HG03521 (cell line): Measurements from ENCODE around the gene GBA2.

Source experiments
- ATAC-seq: cut with Tn5 transposase; IDR thresholded peaks from one replicate; pipeline ENCODE4 v1.9.1; 2021; ENCODE audit warnings: mild to moderate bottlenecking, moderate library complexity; ENCODE audit not compliant: unreplicated experiment

GBA2 gene

DNA sequence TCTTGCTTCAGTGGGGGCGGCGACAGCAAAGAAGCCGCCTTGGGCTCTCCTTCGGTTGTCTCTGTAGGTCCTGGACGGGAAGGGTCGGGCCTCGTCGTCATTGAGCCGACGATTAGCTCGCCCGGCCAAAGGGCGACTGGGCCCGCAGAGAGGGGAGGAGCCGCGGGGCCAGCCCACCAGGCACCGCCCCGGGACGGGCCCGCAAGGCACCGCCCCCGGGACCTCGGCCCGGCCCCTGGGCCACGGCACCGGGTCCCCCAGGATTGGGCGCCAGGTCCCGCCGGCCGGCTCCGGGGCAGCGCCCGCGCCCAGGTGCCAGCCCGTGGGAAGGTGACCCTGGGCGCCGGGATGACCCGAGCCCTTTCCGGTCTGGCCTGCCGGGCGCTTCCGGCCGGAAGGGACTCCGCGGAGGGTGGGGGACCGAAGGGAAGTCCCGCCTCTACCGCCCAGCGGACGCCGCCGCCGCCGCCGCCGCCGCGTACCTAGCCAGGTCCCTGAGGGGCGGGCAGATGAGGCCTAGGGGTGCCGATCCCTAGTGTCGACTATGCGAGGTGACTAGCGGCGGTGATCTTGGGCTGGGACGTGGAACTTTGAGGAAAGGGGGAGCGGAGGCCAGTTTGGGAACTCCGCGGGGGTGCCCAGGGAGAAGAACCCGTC lies at the start of gene GBA2, which contains the start of gene RGP1:
TSS of gene GBA2 (minus strand) at position 371 of the 657 bp plus-strand sequence. CDS start 524 bp downstream, outside the sequence.
TSS of gene RGP1 (plus strand) at position 430 of the 657 bp plus-strand sequence. CDS start 469 bp downstream, outside the sequence.
- peak; percentile 78 for ATAC-seq

DNA sequence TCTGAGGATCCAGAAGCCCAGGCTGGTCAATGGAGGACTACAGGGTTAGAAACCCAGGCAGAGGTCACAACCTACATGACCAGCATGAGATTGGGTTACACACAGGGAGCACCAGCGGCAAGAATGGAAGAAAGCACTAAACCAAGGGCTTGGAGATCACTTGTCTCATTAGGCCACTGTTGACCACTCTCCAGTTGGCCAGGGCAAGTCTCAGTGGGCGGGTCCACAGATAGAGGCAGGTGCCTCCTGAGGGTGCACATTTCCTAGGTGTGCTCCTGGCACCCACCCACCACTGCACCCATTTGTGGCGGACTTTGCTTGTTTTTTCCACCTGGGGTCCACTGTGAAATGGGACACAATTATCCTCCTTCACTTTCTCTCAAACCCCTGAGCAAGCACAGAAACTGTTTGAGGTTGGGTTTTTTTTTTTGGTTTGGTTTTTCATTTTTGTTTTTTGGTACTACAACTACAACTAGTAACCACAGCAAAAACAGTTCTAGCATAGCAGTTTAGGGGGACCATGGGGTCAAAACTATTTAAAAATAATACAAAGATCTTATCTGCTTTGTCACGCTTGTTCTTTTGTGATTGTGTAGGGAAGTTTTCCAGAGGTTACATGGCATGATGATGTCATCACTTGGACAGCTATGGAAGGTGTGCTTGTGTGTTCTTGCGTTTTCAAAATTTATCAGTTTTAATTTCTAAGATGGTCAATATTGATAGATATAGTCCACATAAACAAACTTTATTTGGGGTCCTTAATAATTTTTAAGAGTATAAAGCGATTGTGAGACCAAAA lies 48.5 kb upstream of the GBA2 start:
- no peak for ATAC-seq

DNA sequence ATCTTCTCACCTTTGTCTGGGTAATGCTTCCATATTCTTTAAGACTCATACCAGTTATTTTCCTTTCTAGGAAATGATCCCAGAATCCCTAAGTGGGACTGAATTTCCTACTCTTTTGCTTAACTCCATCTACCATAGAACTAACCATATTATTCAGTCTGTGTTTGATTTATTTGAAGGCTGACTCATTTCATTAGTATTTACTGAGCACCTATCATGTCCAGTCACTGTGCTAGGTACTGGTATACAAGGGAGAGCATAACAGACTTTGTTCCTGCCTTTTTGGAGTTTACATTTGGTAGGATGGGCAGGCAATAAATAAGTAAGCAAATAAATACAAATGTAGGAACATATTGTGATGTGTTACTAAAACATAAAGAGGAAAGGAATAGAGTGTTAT lies 46.7 kb upstream of the GBA2 start:
- ATAC-seq, result no peak

DNA sequence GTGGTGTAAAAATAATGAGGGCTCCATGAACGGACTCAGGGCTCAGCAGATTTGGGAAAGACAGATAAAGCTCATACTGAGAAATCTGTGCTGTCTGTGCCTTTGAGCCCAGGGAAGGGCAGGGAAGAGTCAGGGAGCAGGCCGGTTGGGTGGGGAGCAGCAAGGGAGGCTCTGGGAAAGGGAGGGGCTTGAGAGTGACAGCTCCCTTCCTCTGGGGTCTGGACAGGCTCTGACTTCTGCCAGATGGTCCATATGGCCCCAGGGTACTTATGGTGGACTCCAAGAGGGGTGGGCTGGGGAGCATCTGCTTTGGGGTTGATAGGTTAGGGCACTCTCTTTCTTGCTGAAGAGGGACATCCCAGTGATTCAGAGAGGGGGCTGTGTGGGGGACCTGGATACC lies 44.4 kb upstream of the GBA2 start:
- ATAC-seq, result no peak

DNA sequence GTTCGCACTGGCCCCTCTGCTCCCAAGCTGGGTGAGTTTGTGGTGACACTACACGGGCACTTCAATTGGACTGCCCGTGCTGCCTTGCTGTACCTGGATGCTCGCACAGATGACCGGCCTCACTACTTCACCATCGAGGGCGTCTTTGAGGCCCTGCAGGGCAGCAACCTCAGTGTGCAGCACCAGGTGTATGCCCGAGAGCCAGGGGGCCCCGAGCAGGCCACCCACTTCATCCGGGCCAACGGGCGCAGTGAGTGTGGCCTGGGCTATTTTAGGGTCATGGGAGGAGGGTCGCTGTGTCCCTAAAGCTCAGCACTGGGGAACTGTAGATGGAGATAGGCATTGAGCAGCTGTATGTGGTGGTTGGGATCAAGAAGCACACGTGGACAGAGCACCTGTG lies 43.8 kb upstream of the GBA2 start:
- no peak for ATAC-seq

DNA sequence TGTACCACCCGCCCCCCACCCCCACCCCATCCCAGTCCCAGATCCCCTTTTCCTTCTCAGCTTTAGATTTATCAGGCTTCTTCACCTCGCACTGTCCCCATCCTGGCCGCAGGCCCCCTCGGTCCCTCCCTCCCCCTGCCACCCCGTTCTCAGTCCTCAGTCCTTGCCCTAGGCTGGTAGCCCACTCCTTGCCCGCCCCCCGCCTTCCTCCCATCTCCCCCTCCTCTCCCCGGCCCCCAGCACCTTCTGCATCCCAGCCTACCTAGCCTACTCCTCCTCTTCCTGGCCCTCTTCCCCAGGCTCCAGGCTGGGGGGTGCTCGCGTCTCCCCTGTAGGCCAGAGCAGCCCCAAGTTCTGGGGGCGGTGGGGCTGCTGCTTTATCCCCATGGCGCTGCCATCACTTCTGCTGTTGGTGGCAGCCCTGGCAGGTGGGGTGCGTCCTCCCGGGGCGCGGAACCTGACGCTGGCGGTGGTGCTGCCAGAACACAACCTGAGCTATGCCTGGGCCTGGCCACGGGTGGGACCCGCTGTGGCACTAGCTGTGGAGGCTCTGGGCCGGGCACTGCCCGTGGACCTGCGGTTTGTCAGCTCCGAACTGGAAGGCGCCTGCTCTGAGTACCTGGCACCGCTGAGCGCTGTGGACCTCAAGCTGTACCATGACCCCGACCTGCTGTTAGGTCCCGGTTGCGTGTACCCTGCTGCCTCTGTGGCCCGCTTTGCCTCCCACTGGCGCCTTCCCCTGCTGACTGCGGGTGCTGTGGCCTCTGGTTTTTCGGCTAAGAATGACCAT lies 43.2 kb upstream of the GBA2 start:
- ATAC-seq, result no peak

DNA sequence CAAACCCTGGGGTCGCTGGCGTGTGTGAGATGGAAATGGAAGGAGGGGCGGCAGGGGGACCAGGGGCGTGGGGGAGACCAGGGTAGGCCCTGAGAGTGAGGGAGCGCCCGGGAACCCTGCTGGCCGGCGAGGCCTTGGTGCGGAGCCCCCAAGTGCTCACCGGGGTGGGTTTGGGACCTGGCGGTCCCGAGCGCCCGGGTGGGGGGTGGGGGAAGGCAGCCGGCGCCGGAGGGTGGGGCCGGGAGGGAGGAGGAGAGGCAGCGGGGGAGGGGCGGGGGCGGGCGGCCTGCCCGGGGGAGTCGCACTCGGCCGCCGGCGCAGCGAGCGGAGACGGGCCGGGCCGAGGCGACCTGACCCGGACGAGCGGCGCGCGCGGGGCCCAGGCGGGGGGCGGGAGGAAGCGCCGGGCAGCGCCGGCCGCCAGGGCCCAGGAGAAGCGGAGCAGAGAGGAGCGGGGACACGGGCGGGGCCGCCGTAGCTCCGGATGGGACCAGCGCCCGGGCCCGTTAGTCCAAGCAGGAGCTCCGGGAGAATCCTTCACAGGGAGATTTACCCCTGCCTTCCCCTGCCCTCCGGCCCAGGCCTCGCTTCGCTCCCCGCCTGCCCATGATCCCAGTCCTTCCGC lies 42.4 kb upstream of the GBA2 start, which contains the start of gene NPR2:
TSS of gene NPR2 (plus strand) at position 295 of the 625 bp plus-strand sequence. CDS start 818 bp downstream, outside the sequence.
- no peak for ATAC-seq

DNA sequence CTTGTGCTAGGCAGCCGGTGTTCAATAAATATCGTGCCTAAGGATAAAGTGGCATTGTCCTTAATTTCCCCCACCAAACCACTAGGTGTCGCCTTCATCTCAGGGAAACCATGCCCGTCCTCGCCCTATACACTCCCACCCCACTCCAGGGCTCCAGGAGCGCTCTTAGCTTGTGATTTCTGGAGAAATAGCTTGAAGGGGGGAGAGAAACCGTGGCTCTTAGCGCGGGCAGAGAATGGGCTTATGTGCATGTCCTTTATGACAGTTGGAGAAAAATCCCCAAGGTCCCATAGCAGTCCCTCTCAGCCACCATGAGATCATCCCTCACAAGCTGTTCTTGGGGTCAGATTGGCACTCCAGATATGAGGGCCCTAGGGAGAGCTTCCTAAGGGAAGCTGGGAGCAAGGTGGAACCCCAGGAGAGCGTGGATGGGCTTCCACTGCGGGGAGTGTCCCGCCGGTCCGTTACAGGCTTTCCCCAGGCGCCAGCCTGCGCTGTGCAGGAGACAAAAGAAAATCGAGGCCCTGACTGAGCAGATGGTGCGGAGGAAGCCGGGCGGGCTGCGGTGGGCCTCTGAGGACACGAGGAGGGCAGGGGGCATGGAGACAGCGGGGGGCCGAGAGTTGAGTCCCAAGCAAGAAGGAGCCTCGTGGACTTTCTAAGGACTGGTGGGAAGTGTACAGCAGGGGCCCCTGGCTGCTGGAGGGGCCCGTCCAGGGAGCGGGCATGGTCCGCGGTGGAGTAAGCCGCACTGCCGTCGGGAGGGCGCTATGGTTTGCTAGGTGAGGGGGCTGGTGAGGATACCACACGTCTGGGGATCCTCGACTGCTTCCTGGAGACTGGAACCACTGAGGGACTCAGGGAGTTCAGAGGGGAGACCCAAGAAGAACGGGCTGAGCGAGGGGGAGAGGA lies 41.6 kb upstream of the GBA2 start:
- ATAC-seq, result no peak

DNA sequence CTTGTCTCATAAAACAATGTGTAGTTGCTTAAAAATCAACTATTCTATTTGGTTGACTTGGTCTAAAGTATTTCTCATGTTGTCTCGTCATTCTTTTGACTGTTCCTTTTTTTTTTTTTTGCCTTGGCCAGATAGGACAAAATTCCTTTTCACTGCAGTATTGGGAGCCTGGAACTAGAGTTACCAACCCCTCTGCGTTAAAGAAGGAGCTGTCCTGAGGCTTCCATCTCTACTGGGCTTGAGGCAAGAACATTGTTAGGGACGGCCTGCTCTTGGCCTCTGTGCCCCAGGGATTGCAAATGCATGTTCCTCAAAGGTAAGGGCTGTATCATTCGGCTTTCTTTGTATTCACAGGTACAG lies 41.0 kb upstream of the GBA2 start:
- ATAC-seq, result no peak

DNA sequence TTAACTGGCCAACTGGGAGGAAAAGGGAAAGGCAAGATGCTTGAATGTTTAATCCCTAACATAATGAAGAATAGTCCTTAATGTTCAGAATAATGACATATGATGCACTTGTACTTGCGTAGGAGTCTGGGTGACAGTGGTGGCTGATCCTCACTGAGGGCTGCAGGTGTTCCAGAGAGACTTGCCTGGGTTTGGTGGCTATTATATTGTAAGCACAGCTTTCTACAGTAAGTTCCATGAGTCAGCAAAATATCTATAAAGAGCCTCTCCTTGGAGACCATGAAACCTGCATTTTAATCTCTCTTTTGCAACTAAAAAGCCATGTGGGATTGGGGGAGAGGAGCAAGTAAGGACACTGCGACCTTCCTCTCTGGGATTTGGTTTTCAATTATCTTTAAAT lies 40.5 kb upstream of the GBA2 start:
- ATAC-seq, result no peak

DNA sequence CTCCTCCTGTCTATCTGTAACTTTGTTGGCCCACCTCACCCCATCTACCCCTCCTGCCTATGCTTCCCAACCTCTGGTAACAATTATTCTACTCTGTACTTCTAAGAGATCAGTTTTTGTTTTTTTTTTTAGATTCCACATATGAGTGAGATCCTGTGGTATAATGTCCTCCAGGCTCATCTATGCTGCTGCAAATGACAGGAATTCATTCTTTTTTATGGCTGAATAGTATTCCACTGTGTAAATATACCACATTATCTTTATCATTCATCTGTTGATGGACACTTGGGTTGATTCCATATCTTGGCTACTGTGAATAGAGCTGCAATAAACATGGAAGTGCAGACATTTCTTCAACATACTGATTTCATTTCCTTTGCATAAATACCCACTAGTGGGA lies 34.4 kb upstream of the GBA2 start:
- no peak for ATAC-seq

DNA sequence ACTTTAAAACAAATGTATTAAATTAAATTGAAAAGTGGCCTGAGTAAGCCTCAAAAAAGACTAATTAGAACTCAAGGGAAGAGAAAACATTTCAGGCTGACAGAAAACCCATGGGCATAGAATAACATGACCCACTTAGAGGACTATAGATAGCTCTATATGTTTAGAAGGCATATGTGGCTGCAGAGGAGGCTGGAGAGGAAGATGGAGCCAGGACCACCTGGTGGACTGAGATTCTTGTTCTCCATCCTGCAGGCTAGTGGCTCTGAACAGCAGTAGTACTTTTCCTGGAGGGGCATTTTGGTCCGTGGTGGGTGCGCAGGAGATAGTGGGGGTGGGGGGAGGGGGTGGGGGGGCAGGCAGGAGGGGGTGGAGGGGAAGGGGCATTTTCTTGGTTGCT lies 32.0 kb upstream of the GBA2 start:
- no peak for ATAC-seq

DNA sequence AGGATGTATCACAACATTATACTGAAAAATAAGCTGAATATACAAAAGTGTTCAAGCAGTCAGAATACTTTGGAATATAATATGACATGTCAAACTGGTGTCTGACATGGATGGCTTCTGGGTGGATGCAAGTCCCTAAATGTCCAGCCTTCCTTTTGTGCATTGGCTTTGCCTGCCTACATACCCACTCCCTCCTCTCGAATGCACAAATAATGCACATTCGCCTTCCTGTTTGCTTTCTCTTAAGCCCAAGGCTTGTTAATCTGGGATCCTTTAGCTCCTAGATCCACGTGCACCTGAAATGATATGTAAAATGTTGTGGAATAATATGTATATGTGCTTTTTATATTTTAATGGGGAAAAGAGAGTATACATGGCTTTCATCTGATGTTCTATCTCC lies 29.5 kb upstream of the GBA2 start:
- ATAC-seq, result no peak

DNA sequence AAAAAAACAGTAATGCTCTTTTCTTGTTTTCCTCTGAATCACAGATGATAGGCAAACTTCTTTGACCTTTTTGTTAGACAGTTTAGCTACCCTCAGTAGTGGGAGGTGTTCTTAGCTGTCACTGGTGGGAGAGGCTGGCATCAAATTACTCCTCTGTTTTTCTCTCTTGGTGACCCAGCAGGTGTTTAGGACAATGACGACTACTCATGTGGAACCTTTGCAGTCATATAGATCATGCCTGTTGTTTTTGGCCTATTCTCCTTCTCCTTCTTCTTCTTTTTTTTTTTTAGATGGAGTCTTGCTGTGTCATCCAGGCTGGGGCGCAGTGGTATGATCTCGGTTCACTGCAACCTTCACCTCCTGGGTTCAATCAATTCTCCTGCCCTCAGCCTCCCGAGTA lies 27.0 kb upstream of the GBA2 start:
- ATAC-seq, result no peak

DNA sequence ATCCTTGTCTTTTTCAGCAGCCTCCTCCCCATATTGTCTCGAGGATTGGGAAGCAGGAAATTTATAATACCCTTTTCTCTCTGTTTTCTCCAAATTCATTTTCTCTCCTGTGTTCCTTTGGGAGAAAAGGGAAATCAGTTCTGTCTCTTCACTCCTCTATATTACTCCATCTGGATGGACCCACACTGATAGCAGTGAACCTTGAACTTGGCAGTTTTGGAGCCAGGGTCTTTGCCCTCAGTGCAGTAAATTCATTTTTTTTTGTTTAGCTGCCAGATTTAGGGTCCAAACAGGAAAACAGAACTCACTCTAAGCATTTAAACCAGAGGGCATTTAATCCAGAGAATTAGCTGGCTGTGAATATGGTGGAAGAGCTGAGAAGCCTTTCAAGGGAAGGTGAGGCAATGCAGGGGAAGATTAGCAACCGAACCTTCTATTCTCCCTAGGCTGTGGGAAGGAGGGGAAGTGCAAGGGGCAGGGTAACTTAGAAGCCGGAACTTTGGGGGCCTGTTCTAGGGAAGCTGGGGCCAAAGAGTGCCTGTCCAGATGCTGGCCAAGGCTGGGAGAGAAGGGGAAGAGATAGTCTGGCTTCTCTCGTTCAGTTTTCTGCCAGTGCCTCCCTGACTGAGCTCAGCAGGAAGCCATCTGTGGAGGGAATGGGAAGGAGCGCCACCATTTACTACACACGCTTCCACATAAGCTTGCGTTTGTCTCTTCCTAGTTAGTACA lies 26.0 kb upstream of the GBA2 start:
- ATAC-seq, result no peak

DNA sequence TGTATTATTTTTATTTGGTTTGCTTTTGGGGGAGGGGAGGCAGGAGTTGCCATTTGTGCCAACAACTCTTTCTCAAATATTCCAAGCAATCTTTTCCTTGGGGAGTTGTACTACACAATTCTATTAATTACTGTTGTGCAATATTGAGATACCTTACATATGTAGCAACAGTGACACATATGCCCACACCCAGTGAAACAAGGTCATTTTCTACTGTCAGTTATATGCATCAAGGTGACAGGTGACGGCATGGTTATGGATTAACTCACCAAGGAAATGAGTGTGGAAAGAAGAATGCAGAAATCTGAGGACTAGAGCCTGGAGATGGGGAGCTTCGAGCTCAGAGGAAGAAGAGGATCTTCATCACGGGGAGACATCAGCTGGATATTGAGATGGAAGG lies 22.9 kb upstream of the GBA2 start:
- ATAC-seq, result no peak

DNA sequence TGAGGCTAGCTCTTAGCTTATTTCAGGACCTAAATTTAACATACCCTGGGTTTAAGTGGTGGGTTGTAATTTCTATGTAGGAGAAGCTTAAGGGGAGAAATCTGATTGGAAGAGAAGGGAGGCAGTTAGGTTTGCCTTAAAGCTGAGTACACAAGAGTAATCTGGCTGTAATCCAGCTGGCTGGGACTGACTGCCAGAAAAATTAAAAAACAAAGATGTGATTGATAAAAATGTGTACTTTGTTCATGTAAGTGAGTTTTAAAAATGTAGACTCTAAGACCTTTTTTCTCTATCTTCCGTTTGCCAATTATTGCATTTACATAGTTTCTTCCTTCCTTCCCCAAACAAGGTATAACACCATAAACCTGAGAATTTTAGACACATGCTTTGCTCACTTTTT lies 22.5 kb upstream of the GBA2 start:
- no peak for ATAC-seq

DNA sequence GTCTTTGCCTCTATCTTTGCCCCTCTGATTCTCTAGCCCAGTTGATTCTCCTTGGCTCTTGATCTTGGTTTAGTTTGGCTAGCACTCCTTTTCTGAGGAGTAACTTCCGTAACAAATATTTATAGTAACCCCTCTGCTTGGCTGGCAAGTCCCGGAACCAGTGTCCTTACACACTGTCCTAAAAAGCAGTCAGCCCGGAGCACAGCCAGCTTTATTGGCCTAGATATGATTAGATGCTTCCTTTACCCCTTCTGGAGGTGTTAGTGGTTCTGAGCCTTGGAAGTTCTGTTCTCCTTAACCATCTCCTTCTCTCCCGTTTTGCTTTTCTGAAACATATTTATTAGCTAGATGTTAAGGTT lies 22.0 kb upstream of the GBA2 start:
- ATAC-seq, result no peak

DNA sequence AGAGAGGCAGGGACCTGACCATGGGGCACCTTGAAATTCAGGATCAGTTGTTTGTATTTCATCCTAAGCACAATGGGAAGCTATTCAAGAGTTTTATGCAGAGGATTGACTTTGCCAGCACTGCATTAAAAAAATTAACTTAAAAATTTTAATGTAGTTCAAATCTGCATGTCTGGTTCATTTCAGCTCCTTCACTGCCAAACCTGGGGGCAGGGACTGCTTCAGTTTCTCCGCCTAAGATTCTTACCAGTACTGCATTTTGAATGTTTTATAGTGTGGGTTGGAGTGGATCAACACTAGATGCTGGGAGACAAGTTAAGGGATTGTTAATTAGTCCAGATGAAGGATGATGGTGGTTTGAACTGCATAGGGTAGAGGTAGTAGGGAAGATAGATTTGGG lies 20.7 kb upstream of the GBA2 start:
- no peak for ATAC-seq

DNA sequence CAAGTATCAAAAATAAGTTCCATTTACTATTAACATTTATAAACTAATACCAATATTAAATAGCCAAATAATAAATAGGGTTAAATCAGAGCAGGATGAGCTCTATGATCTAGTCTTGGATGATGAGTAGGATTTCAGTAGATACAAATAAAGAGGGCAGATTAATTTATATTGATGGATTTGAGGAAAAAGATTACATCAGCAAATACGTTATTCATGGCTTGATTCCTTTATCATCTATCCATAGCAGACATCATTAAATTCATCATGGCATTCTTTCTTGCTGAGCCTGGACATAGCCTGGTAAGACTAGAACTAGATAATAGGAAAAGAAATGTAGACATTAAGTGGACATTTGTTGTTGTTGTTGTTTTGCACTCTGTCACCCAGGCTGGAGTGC lies 18.4 kb upstream of the GBA2 start:
- ATAC-seq, result no peak
